ENCODE results near the gene AFF2.

AFF2 gene

GRCh38 chrX:148574237-148574973 lies 74.0 kb downstream of the AFF2 start:
- peak overlapping the region in 10 of 11 experiments; percentile 51 to 69 (median 64); a peak in 21 of 22 replicates for H3K4me2 ChIP-seq
- H3K9ac ChIP-seq, result no peak overlapping the region
- H3K27ac ChIP-seq, result peak overlapping the region in 8 of 11 experiments; percentile 64 to 76 (median 73); a peak in 11 of 22 replicates

GRCh38 chrX:148576396-148576795 lies 76.0 kb downstream of the AFF2 start:
- peak overlapping the region in 10 of 11 experiments; percentile 1 to 52 (median 36); a peak in 16 of 22 replicates for H3K4me2 ChIP-seq
- no peaks in the 10 kb centered on the region for H3K27me3 ChIP-seq
- peaks cover 36 to 65% (median 58%) of the 10 kb centered on the region in 10 experiments for H3K4me1 ChIP-seq
- peaks cover 0 to 20% (median 7%) of the 10 kb centered on the region in 11 experiments; a peak in 15 of 22 replicates for H3K9me3 ChIP-seq (replicated peaks in 1 of 11)
- no peak overlapping the region for H3K4me3 ChIP-seq
- no peak overlapping the region for H3K9ac ChIP-seq
- H3K27ac ChIP-seq, result peak overlapping the region in 2 of 11 experiments; percentile 13 to 35; a peak in 1 of 22 replicates
- H3K36me3 ChIP-seq, result peaks cover 0 to 9% (median 0%) of the 10 kb centered on the region in 11 experiments; a peak in 5 of 22 replicates
- H4K20me1 ChIP-seq, result peaks cover 0 to 58% (median 0%) of the 10 kb centered on the region in 11 experiments; a peak in 6 of 22 replicates
- TF ChIP-seq Cebpa-rat (IDR thresholded peaks at IDR 0.05), result no peak

More at GRCh38 chrX:148574237-148574973, 74.0 kb downstream of the AFF2 start:
- Histone ChIP-seq H3K4me3 (no peak overlapping the region), H3K27me3 (no peaks in the 10 kb centered on the region), H3K9me3 (replicated peaks in 1 of 11) (peaks cover 4 to 32% (median 21%) of the 10 kb centered on the region in 11 experiments; a peak in 19 of 22 replicates), H3K4me1 (peaks cover 36 to 74% (median 61%) of the 10 kb centered on the region in 10 experiments), H3K36me3 (peaks cover 0 to 22% (median 11%) of the 10 kb centered on the region in 11 experiments; a peak in 9 of 22 replicates), H4K20me1 (peaks cover 0 to 51% (median 0%) of the 10 kb centered on the region in 11 experiments; a peak in 6 of 22 replicates)
- no peak for TF ChIP-seq Cebpa-rat (IDR thresholded peaks at IDR 0.05)

DNA sequence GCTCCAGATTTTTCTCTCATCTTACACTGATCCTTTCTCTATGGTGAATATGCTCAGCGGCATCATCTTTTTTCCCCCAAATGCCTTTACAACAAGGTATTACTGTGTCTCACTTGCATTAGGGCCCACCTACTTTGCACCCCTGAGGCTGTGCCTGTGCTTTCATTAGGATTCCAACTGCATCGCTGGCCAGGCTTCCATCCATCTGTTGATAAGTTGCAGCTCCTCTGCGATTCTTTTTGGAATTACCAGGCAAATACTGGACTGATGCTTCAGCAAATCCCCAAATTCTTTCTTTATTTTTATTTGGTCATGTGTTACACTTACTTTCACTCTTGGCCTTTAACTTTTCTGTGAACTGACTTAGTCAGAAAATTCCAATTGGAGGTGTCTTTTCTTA lies 77.3 kb downstream of the AFF2 start:
- H3K4me2 ChIP-seq, result peak overlapping the region; percentile 8 to 52 (median 35); a peak in 16 of 22 replicates
- H3K36me3 ChIP-seq, result peaks cover 0 to 8% (median 0%) of the 10 kb centered on the region in 11 experiments; a peak in 2 of 22 replicates
- no peak for TF ChIP-seq Cebpa-rat (IDR thresholded peaks at IDR 0.05)
- peaks cover 0 to 60% (median 0%) of the 10 kb centered on the region in 11 experiments; a peak in 6 of 22 replicates for H4K20me1 ChIP-seq
- peaks cover 24 to 53% (median 46%) of the 10 kb centered on the region in 10 experiments for H3K4me1 ChIP-seq
- no peak overlapping the region for H3K4me3 ChIP-seq
- H3K27me3 ChIP-seq, result no peaks in the 10 kb centered on the region
- peak overlapping the region in 4 of 11 experiments; percentile 12 to 26 (median 16); a peak in 3 of 22 replicates for H3K27ac ChIP-seq
- H3K9me3 ChIP-seq (replicated peaks in 1 of 11), result peaks cover 0 to 18% (median 5%) of the 10 kb centered on the region in 11 experiments; a peak in 8 of 22 replicates
- H3K9ac ChIP-seq, result no peak overlapping the region

- H4K20me1 ChIP-seq, result peaks cover 0 to 67% (median 0%) of the 10 kb centered on the region in 11 experiments; a peak in 6 of 22 replicates
- no peak for TF ChIP-seq Cebpa-rat (IDR thresholded peaks at IDR 0.05)
- no peaks in the 10 kb centered on the region for H3K27me3 ChIP-seq
- H3K4me3 ChIP-seq, result no peak overlapping the region
- H3K4me2 ChIP-seq, result no peak overlapping the region
- no peak overlapping the region for H3K9ac ChIP-seq
- peaks cover 0 to 12% (median 0%) of the 10 kb centered on the region in 11 experiments; a peak in 5 of 22 replicates for H3K36me3 ChIP-seq
- H3K4me1 ChIP-seq, result peaks cover 18 to 30% (median 24%) of the 10 kb centered on the region in 10 experiments
- peaks cover 0 to 23% (median 5%) of the 10 kb centered on the region in 11 experiments; a peak in 9 of 22 replicates for H3K9me3 ChIP-seq (replicated peaks in 1 of 11)
- no peak overlapping the region for H3K27ac ChIP-seq
Measured at GRCh38 chrX:148580016-148580415, 79.6 kb downstream of the AFF2 start.

GRCh38 chrX:148582353-148582752 lies 81.9 kb downstream of the AFF2 start:
- H3K4me1 ChIP-seq, result peaks cover 6 to 10% (median 8%) of the 10 kb centered on the region in 10 experiments; a peak in 18 of 20 replicates
- TF ChIP-seq Cebpa-rat (IDR thresholded peaks at IDR 0.05), result no peak
- H3K27me3 ChIP-seq, result no peaks in the 10 kb centered on the region
- H3K4me3 ChIP-seq, result no peak overlapping the region
- H3K27ac ChIP-seq, result no peak overlapping the region
- H3K9me3 ChIP-seq (replicated peaks in 1 of 11), result peaks cover 0 to 28% (median 5%) of the 10 kb centered on the region in 11 experiments; a peak in 11 of 22 replicates
- H3K4me2 ChIP-seq, result no peak overlapping the region
- H3K9ac ChIP-seq, result no peak overlapping the region
- peaks cover 0 to 66% (median 0%) of the 10 kb centered on the region in 11 experiments; a peak in 7 of 22 replicates for H4K20me1 ChIP-seq
- H3K36me3 ChIP-seq, result peaks cover 0 to 15% (median 0%) of the 10 kb centered on the region in 11 experiments; a peak in 6 of 22 replicates

- H3K36me3 ChIP-seq, result peaks cover 0 to 25% (median 0%) of the 10 kb centered on the region in 11 experiments; a peak in 7 of 22 replicates
- H3K4me3 ChIP-seq, result no peak overlapping the region
- H4K20me1 ChIP-seq, result peaks cover 0 to 80% (median 4%) of the 10 kb centered on the region in 11 experiments; a peak in 6 of 22 replicates
- no peak for TF ChIP-seq Cebpa-rat (IDR thresholded peaks at IDR 0.05)
- no peaks in the 10 kb centered on the region for H3K27me3 ChIP-seq
- H3K4me1 ChIP-seq, result peaks cover 0 to 38% (median 11%) of the 10 kb centered on the region in 10 experiments; a peak in 14 of 20 replicates
- no peak overlapping the region for H3K9ac ChIP-seq
- peaks cover 0 to 28% (median 9%) of the 10 kb centered on the region in 11 experiments; a peak in 9 of 22 replicates for H3K9me3 ChIP-seq (replicated peaks in 1 of 11)
- H3K27ac ChIP-seq, result no peak overlapping the region
- H3K4me2 ChIP-seq, result no peak overlapping the region
Measured at GRCh38 chrX:148588649-148589310, 88.4 kb downstream of the AFF2 start.

DNA sequence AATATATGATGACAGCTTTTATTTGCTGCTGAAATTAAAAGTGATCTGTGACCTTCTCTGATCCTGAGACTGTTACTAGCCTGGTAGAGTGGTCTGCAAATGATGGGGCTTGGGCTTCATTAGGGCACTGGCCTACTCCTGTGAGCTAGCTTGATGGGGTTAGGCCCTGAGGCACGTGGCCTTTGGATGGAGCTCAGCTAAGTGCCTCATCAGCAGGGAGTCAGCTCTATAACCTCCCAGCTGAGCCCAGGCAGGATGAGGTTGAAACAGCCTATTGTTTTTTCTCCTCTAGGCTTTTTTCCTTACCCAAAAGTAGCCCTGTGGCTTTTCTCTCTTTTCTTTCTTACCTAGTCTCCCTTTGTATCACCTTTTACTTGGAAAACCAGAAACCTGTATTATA lies 92.2 kb downstream of the AFF2 start:
- Histone ChIP-seq H3K4me1 (peaks cover 0 to 50% (median 17%) of the 10 kb centered on the region in 10 experiments; a peak in 14 of 20 replicates), H3K4me2 (peak overlapping the region in 8 of 11 experiments; percentile 6 to 48 (median 24); a peak in 10 of 22 replicates), H3K4me3 (no peak overlapping the region)

GRCh38 chrX:148593146-148593545 lies 92.7 kb downstream of the AFF2 start:
- H3K4me2 ChIP-seq, result peak overlapping the region in 8 of 11 experiments; percentile 6 to 48 (median 24); a peak in 11 of 22 replicates
- peaks cover 0 to 50% (median 17%) of the 10 kb centered on the region in 10 experiments; a peak in 14 of 20 replicates for H3K4me1 ChIP-seq
- peaks cover 0 to 30% (median 0%) of the 10 kb centered on the region in 11 experiments; a peak in 8 of 22 replicates for H3K36me3 ChIP-seq
- no peak overlapping the region for H3K4me3 ChIP-seq
- no peaks in the 10 kb centered on the region for H3K27me3 ChIP-seq
- no peak for TF ChIP-seq Cebpa-rat (IDR thresholded peaks at IDR 0.05)
- peaks cover 0 to 66% (median 4%) of the 10 kb centered on the region in 11 experiments; a peak in 6 of 22 replicates for H4K20me1 ChIP-seq
- H3K9me3 ChIP-seq (replicated peaks in 1 of 11), result peaks cover 0 to 42% (median 25%) of the 10 kb centered on the region in 11 experiments; a peak in 15 of 22 replicates
- H3K27ac ChIP-seq, result 0 out of 22 replicates have a peak overlapping the region, but pooled peaks of 2 of the 11 experiments have one; percentile 19 to 29
- H3K9ac ChIP-seq, result no peak overlapping the region

More for the DNA sequence above, 92.2 kb downstream of the AFF2 start:
- Histone ChIP-seq H3K9me3 (replicated peaks in 1 of 11) (peaks cover 0 to 42% (median 22%) of the 10 kb centered on the region in 11 experiments; a peak in 14 of 22 replicates), H3K36me3 (peaks cover 0 to 33% (median 0%) of the 10 kb centered on the region in 11 experiments; a peak in 9 of 22 replicates), H3K27me3 (no peaks in the 10 kb centered on the region), H4K20me1 (peaks cover 0 to 68% (median 4%) of the 10 kb centered on the region in 11 experiments; a peak in 6 of 22 replicates), H3K27ac (peak overlapping the region in 2 of 11 experiments; percentile 19 to 29; a peak in 1 of 22 replicates), H3K9ac (no peak overlapping the region)
- TF ChIP-seq Cebpa-rat (IDR thresholded peaks at IDR 0.05), result no peak
